HG03354 (cell line): ENCODE results near the gene FAM186B.
"Not testable (repeated sequence)": the region's sequence is repeated elsewhere in the genome, so short reads cannot be mapped to it uniquely, and the experiment has no call there.

Experiments used
- ATAC-seq: cut with Tn5 transposase; IDR thresholded peaks from one replicate; pipeline ENCODE4 v1.9.1; 2021; ENCODE audit warnings: mild to moderate bottlenecking; ENCODE audit not compliant: unreplicated experiment, poor library complexity, severe bottlenecking

The FAM186B gene, protein sequence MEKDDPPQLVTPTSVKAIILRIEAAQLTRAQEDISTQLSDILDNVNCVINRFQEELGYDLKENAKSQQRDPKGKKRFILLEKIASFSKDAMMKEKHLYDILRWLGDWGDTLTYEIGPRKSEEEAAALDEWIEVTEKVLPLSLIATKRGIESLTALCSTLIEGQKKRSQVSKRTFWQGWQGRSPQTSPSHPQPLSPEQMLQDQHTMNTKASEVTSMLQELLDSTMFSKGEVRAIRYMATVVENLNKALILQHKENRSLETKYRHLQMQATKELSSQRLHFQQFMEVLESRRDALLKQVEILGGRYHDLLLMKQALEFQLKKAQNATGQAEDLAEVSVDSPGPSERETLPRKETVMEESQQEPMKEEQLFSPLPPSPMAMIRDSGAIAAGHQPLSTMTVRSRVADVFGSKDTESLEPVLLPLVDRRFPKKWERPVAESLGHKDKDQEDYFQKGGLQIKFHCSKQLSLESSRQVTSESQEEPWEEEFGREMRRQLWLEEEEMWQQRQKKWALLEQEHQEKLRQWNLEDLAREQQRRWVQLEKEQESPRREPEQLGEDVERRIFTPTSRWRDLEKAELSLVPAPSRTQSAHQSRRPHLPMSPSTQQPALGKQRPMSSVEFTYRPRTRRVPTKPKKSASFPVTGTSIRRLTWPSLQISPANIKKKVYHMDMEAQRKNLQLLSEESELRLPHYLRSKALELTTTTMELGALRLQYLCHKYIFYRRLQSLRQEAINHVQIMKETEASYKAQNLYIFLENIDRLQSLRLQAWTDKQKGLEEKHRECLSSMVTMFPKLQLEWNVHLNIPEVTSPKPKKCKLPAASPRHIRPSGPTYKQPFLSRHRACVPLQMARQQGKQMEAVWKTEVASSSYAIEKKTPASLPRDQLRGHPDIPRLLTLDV

DNA sequence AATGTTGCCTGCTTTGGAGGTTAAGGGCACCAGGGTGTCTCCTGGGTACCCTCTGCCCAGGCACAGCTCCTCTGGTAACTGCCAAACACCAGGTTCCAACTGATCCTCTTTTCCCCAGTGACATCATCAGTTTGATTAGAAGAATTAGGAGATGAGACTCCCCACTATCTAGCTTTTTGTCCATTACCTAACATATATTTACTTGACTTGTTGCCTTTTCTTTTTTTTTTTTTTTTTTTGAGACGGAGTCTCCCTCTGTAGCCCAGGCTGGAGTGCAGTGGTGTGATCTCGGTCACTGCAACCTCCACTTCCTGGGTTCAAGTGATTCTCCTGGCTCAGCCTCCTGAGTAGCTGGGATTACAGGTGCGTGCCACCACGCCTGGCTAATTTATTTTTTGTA, at the start of gene FAM186B:
FAM186B (minus strand) TSS at position 101 of the 400 bp plus-strand sequence. CDS start 162 bp downstream, outside the sequence.
- ATAC-seq = not testable (repeated sequence)

GRCh38 chr12:49654715-49655114, 49.3 kb upstream of the FAM186B start:
- ATAC-seq = no peak

DNA sequence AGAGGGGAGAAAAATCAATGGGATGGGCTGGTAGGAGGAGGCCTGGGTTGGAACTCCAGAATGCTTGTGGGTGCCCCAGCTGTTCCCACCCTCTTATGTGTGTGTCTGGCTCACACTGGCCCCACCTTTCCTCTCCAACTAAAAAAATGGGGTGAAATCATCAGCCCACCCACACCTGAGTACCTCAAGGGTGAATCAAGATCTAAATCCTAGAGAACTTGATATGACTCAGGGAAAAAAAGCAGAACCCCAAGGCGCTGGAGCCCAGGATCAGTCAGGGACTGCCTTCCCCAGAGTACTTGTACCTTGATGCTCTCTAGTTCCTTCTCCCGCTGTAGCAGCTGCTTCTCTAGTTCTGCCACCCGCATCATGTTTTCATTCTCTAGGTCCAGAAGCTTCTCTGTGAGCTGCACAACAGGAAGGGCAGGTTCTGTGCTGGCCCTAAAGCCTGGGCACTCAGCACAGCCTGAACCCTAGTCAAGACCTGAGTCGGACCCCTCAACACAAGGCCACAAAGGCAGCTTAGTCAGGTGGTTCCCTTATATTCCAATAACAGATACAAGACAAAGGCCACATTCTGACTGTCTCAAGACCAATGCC, 47.6 kb upstream of the FAM186B start:
- no peak for ATAC-seq

- no peak for ATAC-seq
Observed at GRCh38 chr12:49651855-49652254, 46.4 kb upstream of the FAM186B start.

DNA sequence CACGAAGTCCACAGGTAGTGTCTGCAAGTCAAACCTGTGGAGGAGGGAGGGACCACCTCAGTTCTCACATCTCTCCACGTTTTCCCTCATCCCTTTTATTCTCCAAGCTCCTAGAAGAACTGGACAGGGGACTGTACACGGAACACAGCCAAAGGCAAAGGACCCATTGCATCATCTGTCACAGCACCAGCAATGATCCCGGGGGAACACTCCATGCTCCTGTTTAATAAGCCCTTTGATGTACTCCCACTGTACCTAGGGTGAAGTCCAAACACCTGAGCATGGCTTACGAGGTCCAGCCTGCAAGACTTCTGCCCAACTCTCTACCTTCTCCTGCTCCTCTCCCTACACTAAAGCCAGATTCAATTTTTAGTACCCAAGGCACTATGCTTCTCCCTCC, 44.5 kb upstream of the FAM186B start:
- ATAC-seq = no peak

DNA sequence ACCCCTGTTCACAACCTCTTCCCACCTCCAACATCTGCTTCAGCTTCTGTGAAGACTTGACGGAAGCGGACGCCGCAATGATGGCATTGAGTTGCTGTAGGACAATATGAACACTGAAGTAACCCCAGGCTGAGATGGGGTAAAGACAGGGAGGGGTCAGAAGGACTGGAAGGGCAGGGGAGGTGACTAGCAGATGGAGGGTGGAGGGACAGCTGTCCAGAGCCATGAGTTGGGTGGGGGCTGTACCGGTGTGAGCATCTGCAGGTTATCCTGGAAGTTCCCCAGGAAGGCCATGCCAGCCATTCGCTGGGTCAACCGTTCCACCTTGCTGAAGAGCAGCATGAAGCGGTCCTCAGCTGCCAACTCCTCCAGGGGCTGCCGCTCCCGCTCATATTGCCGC, 44.0 kb upstream of the FAM186B start:
- ATAC-seq = no peak

- no peak for ATAC-seq
Observed at GRCh38 chr12:49648712-49649003, 43.2 kb upstream of the FAM186B start.

GRCh38 chr12:49647827-49648711, 42.6 kb upstream of the FAM186B start:
- ATAC-seq = no peak

DNA sequence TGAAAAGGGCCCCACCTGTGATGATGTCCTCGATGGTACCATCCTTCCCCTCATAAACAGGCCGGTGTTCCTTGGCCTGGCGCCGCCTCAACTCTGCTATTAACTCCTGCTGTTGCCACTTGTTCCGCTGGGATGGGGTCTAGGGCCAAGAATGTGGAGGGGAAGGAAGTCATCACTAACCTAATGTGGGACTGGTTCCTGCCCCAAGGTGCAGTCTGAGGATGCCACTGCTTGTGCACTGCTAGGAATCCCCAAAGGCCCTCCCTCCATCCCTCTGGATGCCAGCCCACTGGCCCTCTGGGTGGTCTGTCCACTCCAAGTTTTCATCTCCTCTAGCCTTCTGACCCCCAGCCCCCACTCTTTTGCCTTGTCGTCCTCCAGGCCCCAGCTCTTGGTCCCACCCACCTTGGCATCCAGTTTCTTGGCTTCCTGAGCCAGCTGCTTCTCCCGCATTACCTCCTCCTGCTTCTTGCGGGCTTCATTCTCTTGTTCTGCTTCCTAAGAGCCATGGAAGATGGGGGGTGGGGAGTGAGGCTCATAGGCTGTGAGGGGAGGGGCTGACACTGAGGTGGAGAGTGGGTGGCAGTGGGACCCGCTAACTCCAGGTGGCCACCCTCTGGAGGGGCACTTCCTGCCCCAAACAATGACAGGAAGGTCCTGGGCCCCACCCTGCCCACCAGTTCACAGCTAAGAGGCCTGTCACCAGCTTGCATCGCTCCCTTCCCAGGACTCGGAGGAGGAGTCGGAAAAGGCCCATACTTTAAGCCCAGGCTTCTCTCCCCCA, 41.6 kb upstream of the FAM186B start:
- ATAC-seq = no peak

GRCh38 chr12:49646331-49646830, 40.9 kb upstream of the FAM186B start:
- ATAC-seq = no peak

DNA sequence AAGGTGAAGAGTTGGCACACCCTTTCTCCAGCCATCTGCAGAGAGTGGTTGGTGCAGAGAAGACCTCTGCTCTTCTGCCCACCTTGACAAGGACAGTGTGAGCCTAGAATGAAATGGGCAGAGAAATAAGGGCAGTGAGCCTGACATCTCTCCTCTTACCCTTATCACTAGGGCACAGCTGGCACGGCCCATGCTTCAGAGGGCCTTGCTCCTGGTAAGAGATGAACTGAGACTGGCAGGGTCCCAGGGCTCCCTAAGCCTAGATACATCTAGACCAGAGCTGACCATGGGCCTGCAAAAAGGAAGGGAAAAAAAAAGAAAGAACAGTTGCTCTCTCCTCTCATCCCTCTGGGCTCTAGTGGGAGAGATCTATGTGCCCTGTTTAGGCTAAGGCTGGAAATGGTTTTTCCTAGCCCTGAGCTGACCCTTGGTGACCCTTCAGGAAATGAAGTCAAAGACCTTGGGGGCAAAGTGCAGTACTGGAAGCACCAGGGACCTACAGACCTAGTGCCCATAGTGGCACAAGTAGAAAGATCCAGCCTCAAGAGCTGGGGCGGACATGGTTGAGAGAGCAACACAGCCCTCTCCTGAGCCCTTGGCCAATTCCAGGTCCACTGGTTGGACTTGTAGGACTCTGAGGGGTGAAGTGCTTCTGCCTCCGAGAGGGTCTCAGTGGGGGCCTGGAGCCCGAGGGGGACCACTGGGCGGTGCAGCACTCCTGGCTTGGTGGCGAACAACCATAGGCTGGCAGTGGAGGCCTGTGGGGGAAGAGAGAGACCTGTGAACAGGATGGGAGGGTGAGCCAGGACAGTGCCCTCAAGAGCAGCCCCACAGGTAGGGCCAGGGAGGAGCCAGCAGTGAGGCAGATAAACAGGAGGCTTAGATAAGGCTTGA, 40.0 kb upstream of the FAM186B start:
- no peak for ATAC-seq

- ATAC-seq = no peak
Observed at GRCh38 chr12:49644620-49644994, 39.2 kb upstream of the FAM186B start.

GRCh38 chr12:49643961-49644619, 38.7 kb upstream of the FAM186B start:
- ATAC-seq = no peak

GRCh38 chr12:49643135-49643534, 37.7 kb upstream of the FAM186B start:
- no peak for ATAC-seq

DNA sequence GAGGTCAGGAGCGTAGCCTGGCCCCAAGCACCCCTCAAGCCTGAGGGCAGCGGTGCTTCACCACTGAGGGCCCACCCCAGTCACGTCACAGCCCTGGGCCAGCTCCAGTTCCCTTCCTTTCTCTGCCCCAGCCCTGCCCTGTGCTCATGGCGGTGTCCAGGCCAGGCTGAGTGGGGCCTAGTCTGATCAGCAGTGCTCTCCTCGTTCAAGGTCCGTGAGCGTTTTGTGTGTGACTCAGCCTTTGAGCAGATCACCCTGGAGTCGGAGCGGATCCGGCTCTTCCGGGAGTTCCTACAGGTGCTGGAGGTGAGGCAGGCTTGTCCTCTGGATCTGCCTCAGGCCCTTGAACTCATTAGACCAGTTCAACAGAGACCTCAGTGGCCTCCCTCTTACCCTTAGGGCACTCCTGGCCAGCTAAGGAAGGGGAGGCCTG, 36.9 kb upstream of the FAM186B start:
- no peak for ATAC-seq

GRCh38 chr12:49641748-49642369, 36.4 kb upstream of the FAM186B start:
- ATAC-seq = no peak
